K562 (cell line): Measurements from ENCODE around the gene SLC4A2. TPM values are rescaled to one million over a fixed set of nuclear protein-coding genes. Genes with fewer than 3 reads are reported as not detected.

ENCODE experiments used
- CAMTA2 ChIP-seq: fragments of 250-450 bp; sonication (Bioruptor Pico); conservative IDR thresholded peaks from 2 replicates; pipeline ENCODE4 v1.5.1; 2022
- CREB3L1 ChIP-seq: fragments of 450-650 bp; IDR thresholded peaks from 2 replicates; pipeline ENCODE4 v1.6.1; 2014; ENCODE audit warnings: low read depth, mild to moderate bottlenecking, moderate library complexity, borderline replicate concordance
- CXXC5 ChIP-seq: fragments of 250-450 bp; sonication (Bioruptor Pico); IDR thresholded peaks from 2 replicates; pipeline ENCODE4 v1.8.0; 2022; ENCODE audit warnings: inconsistent platforms, mild to moderate bottlenecking, moderate library complexity
- ELF1 ChIP-seq: fragments of 200-800 bp; sonication (Bioruptor generic); IDR thresholded peaks from 2 replicates; pipeline ENCODE4 v1.6.1; 2016; ENCODE audit warnings: missing genetic modification characterization, missing compliant biosample characterization
- GABPA ChIP-seq: fragments of 200-800 bp; sonication (Bioruptor generic); conservative IDR thresholded peaks from 2 replicates; pipeline ENCODE4 v1.6.1; 2016; ENCODE audit warnings: low read depth, missing genetic modification characterization, missing compliant biosample characterization
- HLTF ChIP-seq: fragments of 450-650 bp; IDR thresholded peaks from 2 replicates; pipeline ENCODE4 v1.6.1; 2016
- MYBL2 ChIP-seq, 2 experiments: fragments of 450-650 bp in 1 of 2; sonication (generic) in 1 of 2; formaldehyde crosslinking in 1 of 2; IDR thresholded peaks; 2 replicates each; pipeline versions ENCODE4 v1.6.1 to v1.8.1; 2017 to 2022; ENCODE audit warnings: borderline replicate concordance in 1 of 2, inconsistent platforms in 1 of 2, low read depth in 1 of 2, mild to moderate bottlenecking in 1 of 2, missing genetic modification reagents in 1 of 2, moderate library complexity in 1 of 2
- PATZ1 ChIP-seq: fragments of 250-450 bp; sonication (Bioruptor Pico); IDR thresholded peaks from 2 replicates; pipeline ENCODE4 v1.5.0; 2020; ENCODE audit warnings: mild to moderate bottlenecking, borderline replicate concordance
- RHOXF2B ChIP-seq: fragments of 250-450 bp; sonication (Bioruptor Pico); conservative IDR thresholded peaks from 2 replicates; pipeline ENCODE4 v1.5.1; 2021
- SMAD3 ChIP-seq: fragments of 450-650 bp; formaldehyde crosslinking; conservative IDR thresholded peaks from 2 replicates; pipeline ENCODE4 v1.4.0; 2020; ENCODE audit warnings: mild to moderate bottlenecking
- TFAM ChIP-seq: fragments of 250-450 bp; sonication (Bioruptor Pico); conservative IDR thresholded peaks from 2 replicates; pipeline ENCODE4 v1.5.0; 2021; ENCODE audit warnings: mild to moderate bottlenecking, moderate library complexity
- ZBTB40 ChIP-seq, 2 experiments: fragments of 450-650 bp in 1 of 2; sonication (generic) in 1 of 2; formaldehyde crosslinking in 1 of 2; IDR thresholded peaks; 2 replicates each; pipeline versions ENCODE4 v1.7.1 to v1.9.0; 2016 to 2022; ENCODE audit warnings: inconsistent platforms in 1 of 2, mild to moderate bottlenecking in 1 of 2, missing genetic modification reagents in 1 of 2
- ZNF41 ChIP-seq: fragments of 250-450 bp; sonication (Bioruptor Pico); conservative IDR thresholded peaks from 2 replicates; pipeline ENCODE4 v1.4.0; 2020; ENCODE audit warnings: mild to moderate bottlenecking
- ZNF764 ChIP-seq: fragments of 250-450 bp; sonication (Bioruptor Pico); IDR thresholded peaks from 2 replicates; pipeline ENCODE4 v1.4.0; 2020; ENCODE audit warnings: low read depth, mild to moderate bottlenecking, moderate library complexity
- polyA plus RNA-seq, 8 experiments: library from polyadenylated mRNA; depleted of rRNA in 4 of 8; stranded (reverse) in 5 of 8; unstranded in 3 of 8; fragments of >200 nt; fragmentation: Nextera tagmentation in 2 of 8; fragmentation: Illumina TruSeq in 1 of 8; extraction: Ambion mirVana in 2 of 8; extraction: Trizol in 1 of 8; gene quantifications; 2 replicates each; pipeline versions ENCODE4 v1.2.1 to v1.2.3, GENCODE V29; 2011 to 2014; ENCODE audit warnings: inconsistent platforms in 1 of 8, missing spikeins in 1 of 8
- total RNA-seq, 7 experiments: library from RNA; depleted of rRNA in 6 of 7; stranded (reverse); fragments of >200 nt in 6 of 7; fragmentation: Illumina TruSeq in 2 of 7; extraction: Trizol in 2 of 7; gene quantifications; 2 replicates each; pipeline versions ENCODE4 v1.2.1 to v1.2.3, GENCODE V29; 2011 to 2021; ENCODE audit warnings: low replicate concordance in 1 of 7

SLC4A2 gene
- total and polyA plus RNA-seq, 9 of the 15 experiments (the other 6 are each of a cell fraction or from before 2014, with no cell fraction given), result 11.4 to 375 (median 130) TPM

GRCh38 chr7:151059367-151060112 is at the start of gene SLC4A2 (continued):
- no peak for TF ChIP-seq CREB3L1
- no peak for TF ChIP-seq SMAD3 (CRISPR knock-in tag)
- TF ChIP-seq ZBTB40 (IDR thresholded peaks at IDR 0.05), result no peak; the same call in 1 of the 2 replicates
- no peak for TF ChIP-seq ZBTB40 (CRISPR knock-in tag; IDR thresholded peaks at IDR 0.05)
- peak; percentile 30; the same call in 1 of the 2 replicates for TF ChIP-seq ELF1 (tag)
- TF ChIP-seq HLTF, result peak; percentile 77; the same call in 1 of the 2 replicates
- TF ChIP-seq TFAM (CRISPR knock-in tag), result no peak
- peak; percentile 100 for TF ChIP-seq ZNF764 (CRISPR knock-in tag)
- 0 out of 2 replicates have a peak, but pooled peaks have one; percentile 31 for TF ChIP-seq CAMTA2 (CRISPR knock-in tag)
- peak; percentile 75 for TF ChIP-seq CXXC5
- TF ChIP-seq MYBL2 (IDR thresholded peaks at IDR 0.05; ENCODE audit: low read depth), result no peak
- TF ChIP-seq MYBL2 (CRISPR knock-in tag; IDR thresholded peaks at IDR 0.05; ENCODE audit: borderline replicate concordance), result no peak
- no peak for TF ChIP-seq RHOXF2B (CRISPR knock-in tag)
- no peak for TF ChIP-seq ZNF41
- TF ChIP-seq GABPA, result no peak
- TF ChIP-seq PATZ1, result no peak
